NB4 (cell line): ENCODE data around the gene FARP1.

Source experiments
- DNase-seq: peaks from one replicate; pipeline ENCODE4 v3.0.0; 2010; ENCODE audit warnings: low read depth
- H3K4me3 ChIP-seq: one replicate; pipeline ENCODE4 v1.5.1; 2011; ENCODE audit warnings: mild to moderate bottlenecking, low read depth, low read length, moderate library complexity
- MYC ChIP-seq: IDR thresholded peaks from 2 replicates; pipeline ENCODE4 v1.6.1; 2011; ENCODE audit warnings: low read depth, low read length
- POLR2A ChIP-seq: IDR thresholded peaks from 2 replicates; pipeline ENCODE4 v1.6.1; 2011; ENCODE audit warnings: mild to moderate bottlenecking; ENCODE audit not compliant: insufficient read length; ENCODE audit errors: extremely low read depth
- TF ChIP-seq, protein P1 (sequence below): IDR thresholded peaks from one replicate; pipeline ENCODE4 v1.5.1; 2012; ENCODE audit warnings: low read depth, low read length
- TF ChIP-seq, protein P2 (sequence below): IDR thresholded peaks from 2 replicates; pipeline ENCODE4 v1.6.1; 2011; ENCODE audit warnings: low read depth, low read length

FARP1 gene

GRCh38 chr13:98482476-98483444, 339.9 kb downstream of the FARP1 start:
- DNase-seq: peak; percentile 59
- H3K4me3 ChIP-seq: no peak overlapping the region

GRCh38 chr13:98483601-98484288, 340.9 kb downstream of the FARP1 start:
- DNase-seq: no peak

More at GRCh38 chr13:98482476-98483444, 339.9 kb downstream of the FARP1 start:
- TF ChIP-seq, protein P1, sequence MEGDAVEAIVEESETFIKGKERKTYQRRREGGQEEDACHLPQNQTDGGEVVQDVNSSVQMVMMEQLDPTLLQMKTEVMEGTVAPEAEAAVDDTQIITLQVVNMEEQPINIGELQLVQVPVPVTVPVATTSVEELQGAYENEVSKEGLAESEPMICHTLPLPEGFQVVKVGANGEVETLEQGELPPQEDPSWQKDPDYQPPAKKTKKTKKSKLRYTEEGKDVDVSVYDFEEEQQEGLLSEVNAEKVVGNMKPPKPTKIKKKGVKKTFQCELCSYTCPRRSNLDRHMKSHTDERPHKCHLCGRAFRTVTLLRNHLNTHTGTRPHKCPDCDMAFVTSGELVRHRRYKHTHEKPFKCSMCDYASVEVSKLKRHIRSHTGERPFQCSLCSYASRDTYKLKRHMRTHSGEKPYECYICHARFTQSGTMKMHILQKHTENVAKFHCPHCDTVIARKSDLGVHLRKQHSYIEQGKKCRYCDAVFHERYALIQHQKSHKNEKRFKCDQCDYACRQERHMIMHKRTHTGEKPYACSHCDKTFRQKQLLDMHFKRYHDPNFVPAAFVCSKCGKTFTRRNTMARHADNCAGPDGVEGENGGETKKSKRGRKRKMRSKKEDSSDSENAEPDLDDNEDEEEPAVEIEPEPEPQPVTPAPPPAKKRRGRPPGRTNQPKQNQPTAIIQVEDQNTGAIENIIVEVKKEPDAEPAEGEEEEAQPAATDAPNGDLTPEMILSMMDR: peak; percentile 20
- TF ChIP-seq POLR2A: no peak

DNA sequence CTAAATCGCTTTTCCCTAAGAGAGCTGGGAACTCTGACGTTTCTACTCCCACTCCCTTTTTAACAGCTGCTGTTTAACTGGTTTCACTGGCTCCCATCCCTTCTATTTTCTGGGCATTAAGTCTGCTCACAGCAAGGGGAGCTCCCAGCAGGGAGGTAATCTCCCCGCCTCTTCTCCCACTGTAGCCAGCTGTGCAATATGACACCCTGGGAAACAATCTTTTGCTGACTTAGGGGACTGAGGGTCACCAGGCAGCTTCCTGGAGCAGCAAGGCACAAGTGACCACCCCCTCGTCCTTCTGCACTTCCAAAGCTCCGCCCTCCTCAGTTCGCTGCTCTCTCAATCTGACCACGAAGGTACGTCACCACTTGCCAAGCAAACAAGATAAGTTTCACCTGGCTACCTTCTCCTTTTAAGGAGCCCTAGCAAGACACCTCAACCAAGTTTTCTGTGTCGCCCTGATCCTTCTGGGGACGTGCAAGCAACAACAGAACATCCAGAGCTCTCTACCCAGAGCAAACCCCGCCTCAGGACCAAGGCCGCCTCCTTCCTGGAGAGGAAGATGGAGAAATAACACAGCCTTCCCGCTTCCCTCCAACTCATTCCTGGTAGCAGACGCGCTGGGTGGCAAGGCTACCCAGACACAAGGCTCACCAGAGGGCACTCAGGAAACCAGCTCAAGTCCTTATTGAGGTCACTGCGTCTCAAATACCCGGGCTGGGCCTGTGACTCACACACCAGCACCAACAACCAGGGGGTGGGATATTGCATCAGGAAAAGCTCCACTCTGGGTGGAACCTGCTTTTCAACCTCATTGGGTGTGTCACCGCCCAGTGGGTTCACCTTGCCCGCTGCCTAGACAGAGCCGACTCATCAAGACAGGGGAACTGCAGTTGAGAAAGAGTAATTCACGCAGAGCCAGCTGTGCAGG, 341.7 kb downstream of the FARP1 start:
- peak; percentile 93 for DNase-seq
- no peak overlapping the region for H3K4me3 ChIP-seq
- TF ChIP-seq MYC: 0 out of 2 replicates have a peak, but pooled peaks have one; percentile 3
- TF ChIP-seq POLR2A: no peak

More at GRCh38 chr13:98483601-98484288, 340.9 kb downstream of the FARP1 start:
- H3K4me3 ChIP-seq: no peak overlapping the region
- TF ChIP-seq, protein P2, sequence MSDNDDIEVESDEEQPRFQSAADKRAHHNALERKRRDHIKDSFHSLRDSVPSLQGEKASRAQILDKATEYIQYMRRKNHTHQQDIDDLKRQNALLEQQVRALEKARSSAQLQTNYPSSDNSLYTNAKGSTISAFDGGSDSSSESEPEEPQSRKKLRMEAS: no peak
- TF ChIP-seq POLR2A (no peak), MYC (no peak)
- TF ChIP-seq, protein P1: no peak

DNA sequence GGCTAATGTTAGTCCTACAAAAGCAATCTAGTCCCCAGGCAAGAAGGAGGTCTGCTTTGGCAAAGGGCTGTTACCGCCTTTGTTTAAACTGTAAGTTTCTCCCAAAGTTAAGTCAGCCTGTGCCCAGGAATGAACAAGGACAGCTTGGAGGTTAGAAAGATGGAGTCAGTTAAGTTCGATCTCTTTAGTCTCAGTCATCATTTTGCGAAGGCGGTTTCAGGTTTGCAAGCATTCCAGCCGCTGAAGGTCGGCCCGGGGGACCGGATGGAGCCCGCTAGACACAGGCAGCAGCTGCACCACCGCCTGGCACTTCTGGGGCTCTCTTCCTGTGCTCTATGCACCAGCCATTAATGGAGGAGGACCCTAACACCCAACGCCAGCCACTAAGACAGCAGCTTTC, 342.7 kb downstream of the FARP1 start:
- TF ChIP-seq, protein P2: no peak
- TF ChIP-seq MYC (no peak), POLR2A (no peak)
- TF ChIP-seq, protein P1: no peak
- DNase-seq: no peak
- H3K4me3 ChIP-seq: no peak overlapping the region

DNA sequence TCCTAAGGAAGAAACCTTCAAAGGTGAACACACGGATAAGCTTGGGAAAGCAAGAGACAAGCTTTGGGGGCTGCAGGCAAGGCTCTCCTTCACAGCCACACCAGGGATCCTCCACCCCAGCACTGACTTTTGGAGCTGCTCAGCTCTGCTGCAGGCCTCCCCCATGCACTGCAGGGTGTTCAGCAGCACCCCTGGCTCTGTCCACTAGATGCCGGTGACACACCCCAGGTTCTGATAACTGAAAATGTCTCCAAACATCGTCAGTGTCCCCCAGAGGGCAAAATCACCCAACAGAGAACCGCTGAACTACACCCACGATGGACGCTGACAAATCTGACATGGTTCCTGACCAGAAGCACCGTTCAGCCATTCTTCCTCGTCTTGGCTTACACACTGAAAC, 343.5 kb downstream of the FARP1 start:
- no peak for DNase-seq
- no peak overlapping the region for H3K4me3 ChIP-seq
- TF ChIP-seq MYC (no peak), POLR2A (no peak)
- TF ChIP-seq, protein P1: no peak
- TF ChIP-seq, protein P2: no peak
